IPS DF 19.7 (cell line): ENCODE results near the gene NRP2.

ENCODE experiments used
- DNase-seq: peaks from one replicate; pipeline ENCODE4 v3.0.0-alpha.2; 2013; ENCODE audit warnings: low read depth, low spot score

NRP2 gene

GRCh38 chr2:205730701-205731582 lies 48.6 kb downstream of the NRP2 start:
- DNase-seq: no peak

GRCh38 chr2:205731583-205731981 lies 49.3 kb downstream of the NRP2 start:
- no peak for DNase-seq

- DNase-seq: no peak
Observed at GRCh38 chr2:205732314-205732713, 50.0 kb downstream of the NRP2 start.

GRCh38 chr2:205733082-205733481 lies 50.8 kb downstream of the NRP2 start:
- no peak for DNase-seq

GRCh38 chr2:205733648-205734047 lies 51.3 kb downstream of the NRP2 start:
- DNase-seq: no peak

GRCh38 chr2:205734436-205735037 lies 52.2 kb downstream of the NRP2 start:
- no peak for DNase-seq

- no peak for DNase-seq
Observed at GRCh38 chr2:205738117-205738968, 56.0 kb downstream of the NRP2 start.

GRCh38 chr2:205739620-205740019 lies 57.3 kb downstream of the NRP2 start:
- DNase-seq: no peak

GRCh38 chr2:205740381-205740780 lies 58.1 kb downstream of the NRP2 start:
- no peak for DNase-seq

GRCh38 chr2:205741256-205741978 lies 59.1 kb downstream of the NRP2 start:
- no peak for DNase-seq

- DNase-seq: no peak
Observed at GRCh38 chr2:205743137-205743536, 60.8 kb downstream of the NRP2 start.

GRCh38 chr2:205744074-205744591 lies 61.8 kb downstream of the NRP2 start:
- DNase-seq: no peak

- no peak for DNase-seq
Observed at GRCh38 chr2:205745661-205746419, 63.5 kb downstream of the NRP2 start.

- no peak for DNase-seq
Observed at GRCh38 chr2:205746420-205746785, 64.1 kb downstream of the NRP2 start.

GRCh38 chr2:205747829-205748386 lies 65.6 kb downstream of the NRP2 start:
- no peak for DNase-seq

GRCh38 chr2:205748639-205749038 lies 66.3 kb downstream of the NRP2 start:
- peak; percentile 48 for DNase-seq

- DNase-seq: no peak
Observed at GRCh38 chr2:205749078-205749477, 66.8 kb downstream of the NRP2 start.

- DNase-seq: no peak
Observed at GRCh38 chr2:205750797-205751196, 68.5 kb downstream of the NRP2 start.

GRCh38 chr2:205751569-205752031 lies 69.3 kb downstream of the NRP2 start:
- no peak for DNase-seq

- DNase-seq: no peak
Observed at GRCh38 chr2:205752296-205752820, 70.1 kb downstream of the NRP2 start.
